BE2C (cell line): Measurements from ENCODE around the gene AFM.

Source experiments
- DNase-seq: peaks from one replicate; pipeline ENCODE4 v3.0.0-alpha.2; 2020
- H3K27me3 ChIP-seq: fragments of 250-450 bp; sonication (Bioruptor Pico); 2 replicates; pipeline ENCODE4 v1.5.1; 2020; ENCODE audit warnings: mild to moderate bottlenecking
- H3K36me3 ChIP-seq: fragments of 250-450 bp; sonication (Bioruptor Pico); 2 replicates; pipeline ENCODE4 v1.5.1; 2020; ENCODE audit warnings: mild to moderate bottlenecking
- H3K4me1 ChIP-seq: fragments of 250-450 bp; sonication (Bioruptor Pico); 2 replicates; pipeline ENCODE4 v1.5.1; 2020
- H3K4me3 ChIP-seq: 2 replicates; pipeline ENCODE4 v1.5.1; 2011; ENCODE audit warnings: low read depth, low read length
- H3K9me3 ChIP-seq: fragments of 250-450 bp; sonication (Bioruptor Pico); 2 replicates; pipeline ENCODE4 v1.5.1; 2020
- TF ChIP-seq, protein P1 (sequence below): IDR thresholded peaks from 2 replicates; pipeline ENCODE4 v1.5.1; 2012; ENCODE audit warnings: mild to moderate bottlenecking, low read depth, low read length

The AFM gene

DNA sequence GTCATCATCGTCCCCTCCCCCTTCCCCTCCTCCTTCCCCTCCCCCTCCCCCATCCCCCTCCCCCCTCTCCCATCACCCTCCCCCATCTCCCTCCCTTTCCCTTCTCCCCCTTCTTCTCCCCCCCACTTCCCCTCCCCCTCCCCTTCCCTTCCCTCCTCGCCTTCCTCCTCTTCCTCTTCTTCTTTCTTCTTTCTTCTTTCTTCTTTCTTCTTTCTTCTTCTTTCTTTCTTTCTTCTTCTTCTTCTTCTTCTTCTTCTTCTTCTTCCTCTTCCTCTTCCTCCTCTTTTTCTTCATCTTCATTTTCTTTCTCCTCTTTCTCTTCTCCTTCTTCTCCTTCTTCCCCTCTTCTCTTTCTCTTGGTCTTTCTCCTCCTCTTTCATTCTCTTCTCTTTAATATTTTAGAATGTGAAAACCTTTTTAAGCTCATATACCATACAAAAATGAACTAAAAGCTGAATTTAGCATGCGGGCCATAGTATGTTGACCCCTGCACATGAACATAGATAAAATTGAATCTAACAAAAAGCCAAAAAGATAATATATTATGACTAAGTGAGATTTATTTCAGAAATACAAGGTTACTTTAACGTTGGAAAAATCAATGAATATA is 20.5 kb upstream of the AFM start:
- no peaks in the 10 kb centered on the region for H3K36me3 ChIP-seq
- H3K4me1 ChIP-seq = no peaks in the 10 kb centered on the region
- no peaks in the 10 kb centered on the region for H3K27me3 ChIP-seq
- no peak overlapping the region for H3K4me3 ChIP-seq
- no peak for DNase-seq
- TF ChIP-seq, protein P1, sequence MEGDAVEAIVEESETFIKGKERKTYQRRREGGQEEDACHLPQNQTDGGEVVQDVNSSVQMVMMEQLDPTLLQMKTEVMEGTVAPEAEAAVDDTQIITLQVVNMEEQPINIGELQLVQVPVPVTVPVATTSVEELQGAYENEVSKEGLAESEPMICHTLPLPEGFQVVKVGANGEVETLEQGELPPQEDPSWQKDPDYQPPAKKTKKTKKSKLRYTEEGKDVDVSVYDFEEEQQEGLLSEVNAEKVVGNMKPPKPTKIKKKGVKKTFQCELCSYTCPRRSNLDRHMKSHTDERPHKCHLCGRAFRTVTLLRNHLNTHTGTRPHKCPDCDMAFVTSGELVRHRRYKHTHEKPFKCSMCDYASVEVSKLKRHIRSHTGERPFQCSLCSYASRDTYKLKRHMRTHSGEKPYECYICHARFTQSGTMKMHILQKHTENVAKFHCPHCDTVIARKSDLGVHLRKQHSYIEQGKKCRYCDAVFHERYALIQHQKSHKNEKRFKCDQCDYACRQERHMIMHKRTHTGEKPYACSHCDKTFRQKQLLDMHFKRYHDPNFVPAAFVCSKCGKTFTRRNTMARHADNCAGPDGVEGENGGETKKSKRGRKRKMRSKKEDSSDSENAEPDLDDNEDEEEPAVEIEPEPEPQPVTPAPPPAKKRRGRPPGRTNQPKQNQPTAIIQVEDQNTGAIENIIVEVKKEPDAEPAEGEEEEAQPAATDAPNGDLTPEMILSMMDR = no peak
- no peaks in the 10 kb centered on the region for H3K9me3 ChIP-seq

DNA sequence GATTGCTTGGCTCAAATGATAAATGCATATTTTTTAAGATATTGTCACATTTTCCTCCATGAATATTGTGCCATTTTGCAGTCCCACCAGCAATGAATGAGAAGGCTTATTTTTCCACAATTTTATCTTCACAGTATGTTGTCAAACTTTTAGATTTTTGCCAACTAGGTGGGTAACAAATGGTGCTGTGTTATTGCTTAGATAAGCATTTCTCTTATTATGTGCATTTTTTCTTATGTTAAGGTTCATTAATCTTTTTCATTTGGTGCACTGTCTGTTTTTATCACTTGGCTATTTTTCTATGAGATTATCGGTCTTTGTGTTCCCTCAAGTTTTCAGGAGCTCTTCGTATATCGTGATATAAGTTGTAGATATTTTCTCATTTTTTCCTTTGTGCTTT is 13.4 kb upstream of the AFM start:
- H3K36me3 ChIP-seq = no peaks in the 10 kb centered on the region
- H3K9me3 ChIP-seq = no peaks in the 10 kb centered on the region
- H3K4me1 ChIP-seq = no peaks in the 10 kb centered on the region
- no peak overlapping the region for H3K4me3 ChIP-seq
- no peaks in the 10 kb centered on the region for H3K27me3 ChIP-seq
- no peak for DNase-seq
- TF ChIP-seq, protein P1 = no peak

DNA sequence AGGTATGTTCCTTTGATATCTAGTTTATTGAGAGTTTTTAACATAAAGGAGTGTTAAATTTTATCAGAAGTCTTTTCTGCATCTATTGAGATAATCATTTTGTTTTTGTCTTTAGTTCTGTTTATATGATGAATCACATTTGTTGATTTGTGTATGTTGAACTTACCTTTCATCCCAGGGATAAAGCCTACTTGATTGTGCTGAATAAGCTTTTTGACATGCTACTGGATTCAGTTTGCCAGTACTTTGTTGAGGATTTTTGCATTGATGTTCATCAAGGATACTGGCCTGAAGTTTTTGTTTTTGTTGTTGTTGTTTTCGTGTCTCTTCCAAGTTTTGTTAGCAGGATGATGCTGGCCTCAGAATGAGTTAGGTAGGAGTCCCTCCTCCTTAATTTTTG is 10.8 kb upstream of the AFM start:
- TF ChIP-seq, protein P1 = no peak
- Histone ChIP-seq H3K4me3 (no peak overlapping the region), H3K27me3 (no peaks in the 10 kb centered on the region), H3K9me3 (no peaks in the 10 kb centered on the region), H3K4me1 (no peaks in the 10 kb centered on the region), H3K36me3 (no peaks in the 10 kb centered on the region)
- no peak for DNase-seq

DNA sequence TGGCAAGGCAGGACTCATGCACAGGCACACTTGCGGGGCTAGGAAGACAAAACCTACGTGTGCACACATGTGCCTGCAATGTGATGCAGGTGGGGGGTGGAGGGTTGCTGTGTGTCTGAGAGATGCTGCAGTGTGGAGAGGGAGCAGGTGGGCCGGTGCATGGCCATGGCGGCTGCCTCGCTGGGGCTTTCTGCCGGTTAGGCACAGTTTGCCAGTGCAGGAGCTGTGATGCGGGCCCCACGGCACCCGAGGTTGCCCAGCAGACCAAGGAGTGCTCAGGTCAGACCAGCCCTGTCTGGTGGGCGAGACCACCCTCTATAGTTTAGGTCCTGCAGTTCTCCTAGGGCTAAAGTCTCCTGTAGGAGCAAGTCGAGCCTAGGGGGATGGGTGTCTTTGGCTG is 4.4 kb upstream of the AFM start:
- Histone ChIP-seq H3K27me3 (no peaks in the 10 kb centered on the region), H3K36me3 (no peaks in the 10 kb centered on the region), H3K4me3 (no peak overlapping the region), H3K9me3 (no peaks in the 10 kb centered on the region), H3K4me1 (no peaks in the 10 kb centered on the region)
- TF ChIP-seq, protein P1 = no peak
- no peak for DNase-seq

DNA sequence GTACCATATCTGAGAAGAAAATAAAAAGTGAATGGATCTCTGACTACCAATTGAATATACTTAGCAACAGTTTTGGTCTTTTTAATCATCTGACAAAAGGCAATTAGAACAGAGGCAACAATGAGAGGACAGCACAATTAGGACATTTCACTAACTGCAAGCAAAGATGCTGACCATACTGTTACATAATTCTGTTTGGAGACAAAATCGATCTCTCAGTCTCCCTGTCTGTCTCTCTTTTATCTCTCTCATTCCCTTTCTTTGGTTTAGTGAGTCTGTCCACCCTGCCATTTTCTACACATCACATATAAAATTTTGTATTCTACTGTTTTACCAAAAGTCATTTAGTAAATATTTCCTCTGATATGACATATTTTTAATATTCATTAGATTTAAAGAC is 2.2 kb upstream of the AFM start:
- H3K9me3 ChIP-seq = no peaks in the 10 kb centered on the region
- no peaks in the 10 kb centered on the region for H3K27me3 ChIP-seq
- TF ChIP-seq, protein P1 = no peak
- no peak overlapping the region for H3K4me3 ChIP-seq
- H3K36me3 ChIP-seq = no peaks in the 10 kb centered on the region
- DNase-seq = no peak
- H3K4me1 ChIP-seq = peaks cover 4% of the 10 kb centered on the region; the same call in 1 of the 2 replicates

DNA sequence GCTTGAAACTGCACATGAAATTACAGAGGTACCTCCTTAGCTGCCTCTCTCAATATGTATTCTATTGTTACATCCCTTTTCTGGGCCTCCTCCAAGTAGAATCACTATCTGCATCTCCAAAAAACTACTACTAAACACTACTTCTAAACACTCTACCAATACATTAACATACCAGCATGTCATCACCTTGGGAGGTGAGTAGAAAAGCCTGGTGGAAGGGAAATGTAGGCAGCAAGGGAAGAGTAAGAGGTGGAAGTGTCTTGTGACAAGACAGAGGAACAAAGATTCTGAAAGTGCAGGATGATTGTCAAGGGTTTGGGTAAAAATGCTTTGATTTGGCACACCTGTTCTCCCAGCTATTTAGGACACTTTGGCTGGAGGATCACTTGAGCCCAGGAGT is 3.5 kb downstream of the AFM start:
- Histone ChIP-seq H3K27me3 (no peaks in the 10 kb centered on the region), H3K4me3 (no peak overlapping the region), H3K4me1 (peaks cover 6% of the 10 kb centered on the region; the same call in 1 of the 2 replicates), H3K9me3 (no peaks in the 10 kb centered on the region), H3K36me3 (no peaks in the 10 kb centered on the region)
- TF ChIP-seq, protein P1 = no peak
- no peak for DNase-seq
